Effector memory CD8-positive, alpha-beta T cell (primary cell): ENCODE data around the gene OGN.

Source experiments
- ATAC-seq: fragments of 150-1000 bp; cut with Tn5 transposase; replicated peaks from 2 replicates; pipeline ENCODE4 v1.10.0; 2021; ENCODE audit warnings: mild to moderate bottlenecking, moderate library complexity
- DNase-seq, 3 experiments: peaks; one replicate each; pipeline ENCODE4 v3.0.0; 2021
- H3K27ac Mint-ChIP-seq, 2 donors: one replicate each; pipeline ENCODE4 v1.8.0; 2022; ENCODE audit warnings: mild to moderate bottlenecking in 2 of 2, mixed read lengths in 2 of 2, moderate library complexity in 2 of 2
- H3K27me3 Mint-ChIP-seq, 2 donors: one replicate each; pipeline ENCODE4 v1.8.0; 2022; ENCODE audit warnings: mixed read lengths in 2 of 2
- H3K36me3 Mint-ChIP-seq: one replicate; pipeline ENCODE4 v1.8.0; 2022; ENCODE audit warnings: mild to moderate bottlenecking, moderate library complexity, mixed read lengths; ENCODE audit not compliant: insufficient read depth
- H3K4me1 Mint-ChIP-seq, 2 donors: one replicate each; pipeline ENCODE4 v1.8.0; 2022; ENCODE audit warnings: low read depth in 2 of 2, mixed read lengths in 2 of 2
- H3K4me3 Mint-ChIP-seq, 2 donors: one replicate each; pipeline ENCODE4 v1.8.0; 2022; ENCODE audit warnings: mild to moderate bottlenecking in 2 of 2, mixed read lengths in 2 of 2, moderate library complexity in 2 of 2
- H3K9me3 Mint-ChIP-seq, 2 donors: one replicate each; pipeline ENCODE4 v1.8.0; 2022; ENCODE audit warnings: mixed read lengths in 2 of 2

The OGN gene

GRCh38 chr9:92350740-92351133, 53.6 kb downstream of the OGN start:
- Mint-ChIP-seq H3K36me3 (no peaks in the 10 kb centered on the region), H3K27ac (peak overlapping the region in 1 of 2 donors; percentile 53), H3K4me1 (peaks cover 0 to 2% of the 10 kb centered on the region in 2 donors), H3K27me3 (no peaks in the 10 kb centered on the region), H3K9me3 (peaks cover 3 to 10% of the 10 kb centered on the region in 2 donors), H3K4me3 (no peak overlapping the region)
- no peak for ATAC-seq
- no peak for DNase-seq

DNA sequence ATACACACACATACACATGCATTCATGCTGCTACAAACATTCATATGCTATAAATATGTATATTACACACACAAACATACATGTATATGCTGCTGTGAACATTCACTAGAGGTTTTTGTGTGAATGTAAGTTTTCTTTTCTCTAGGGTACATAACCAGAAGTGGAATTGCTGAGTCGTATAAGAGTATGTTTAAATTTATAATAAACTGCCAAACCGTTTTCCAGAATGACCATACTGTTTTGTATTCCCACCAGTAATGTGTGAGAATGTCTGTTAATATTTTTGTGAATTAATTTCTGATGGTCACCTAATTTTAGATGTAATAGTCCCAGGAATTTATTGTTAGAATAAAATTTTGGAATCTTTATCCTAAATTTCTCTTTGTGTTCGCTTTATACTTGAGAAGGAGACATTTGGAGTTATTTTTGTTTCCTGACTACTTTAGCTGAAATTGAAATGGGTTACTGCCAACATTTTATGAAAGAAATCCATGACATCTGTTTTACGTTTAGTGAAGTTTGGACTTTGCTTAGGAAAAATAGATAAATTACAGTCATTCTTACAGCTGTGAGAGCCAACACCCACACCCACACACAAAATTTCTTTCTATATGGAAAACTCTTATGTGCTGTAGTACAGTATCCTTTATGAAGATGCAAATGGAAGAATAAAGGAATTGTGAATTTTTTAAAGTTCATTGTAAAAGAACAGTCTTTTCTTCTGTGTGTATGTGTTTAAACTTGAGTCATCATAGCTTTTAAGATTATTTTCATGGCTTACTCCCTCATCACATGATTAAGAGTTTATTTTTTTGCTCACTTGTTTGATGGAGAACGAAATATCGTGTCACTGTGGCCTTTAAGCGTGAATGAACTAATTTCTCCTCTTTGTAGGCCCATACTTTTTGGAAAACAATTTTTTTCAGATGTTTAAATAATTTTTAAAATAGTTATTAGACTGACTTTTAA, 54.3 kb downstream of the OGN start:
- Mint-ChIP-seq H3K27ac (peak overlapping the region in 1 of 2 donors; percentile 53), H3K36me3 (no peaks in the 10 kb centered on the region), H3K4me1 (peaks cover 0 to 2% of the 10 kb centered on the region in 2 donors), H3K27me3 (no peaks in the 10 kb centered on the region), H3K9me3 (peaks cover 3 to 7% of the 10 kb centered on the region in 2 donors), H3K4me3 (no peak overlapping the region)
- no peak for ATAC-seq
- DNase-seq: no peak

GRCh38 chr9:92345582-92345981, 58.8 kb downstream of the OGN start:
- Mint-ChIP-seq H3K27ac (no peak overlapping the region), H3K27me3 (no peaks in the 10 kb centered on the region), H3K4me3 (no peak overlapping the region), H3K36me3 (no peaks in the 10 kb centered on the region), H3K4me1 (no peaks in the 10 kb centered on the region), H3K9me3 (peaks cover 3 to 7% of the 10 kb centered on the region in 2 donors)
- no peak for DNase-seq
- no peak for ATAC-seq

DNA sequence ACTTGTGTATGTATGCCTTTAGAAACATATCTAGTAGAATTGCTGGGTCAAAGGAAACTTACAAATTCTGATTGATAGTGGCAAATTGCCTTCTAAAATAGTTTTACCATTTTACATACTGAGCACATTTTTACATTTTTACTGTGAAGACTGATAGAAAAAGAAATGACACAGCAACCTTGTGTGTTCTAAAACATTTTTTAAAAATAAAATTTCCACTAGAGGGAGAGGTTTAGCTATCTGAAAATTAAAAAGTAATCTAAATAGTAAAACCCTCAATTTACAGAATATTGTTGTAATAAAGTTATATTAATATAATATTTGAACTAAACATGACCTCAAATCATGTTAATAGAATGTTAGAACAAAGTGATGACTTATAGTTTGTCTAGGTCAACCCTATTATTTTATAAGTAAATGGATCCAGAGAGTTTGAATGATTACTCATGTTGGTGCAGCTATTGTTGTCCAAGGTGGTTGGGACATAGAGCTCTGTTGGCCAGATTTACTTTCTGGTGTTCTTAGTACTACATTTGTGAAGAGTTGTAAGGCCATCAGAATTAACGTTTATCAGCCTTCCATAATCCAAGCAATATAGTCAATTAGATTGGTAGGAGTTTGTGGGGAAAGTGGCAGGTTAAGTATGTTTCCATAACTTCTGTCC, 61.4 kb downstream of the OGN start:
- Mint-ChIP-seq H3K36me3 (no peaks in the 10 kb centered on the region), H3K27me3 (no peaks in the 10 kb centered on the region), H3K4me1 (no peaks in the 10 kb centered on the region), H3K27ac (no peak overlapping the region), H3K4me3 (no peak overlapping the region), H3K9me3 (peaks cover 3 to 7% of the 10 kb centered on the region in 2 donors)
- DNase-seq: no peak
- no peak for ATAC-seq

DNA sequence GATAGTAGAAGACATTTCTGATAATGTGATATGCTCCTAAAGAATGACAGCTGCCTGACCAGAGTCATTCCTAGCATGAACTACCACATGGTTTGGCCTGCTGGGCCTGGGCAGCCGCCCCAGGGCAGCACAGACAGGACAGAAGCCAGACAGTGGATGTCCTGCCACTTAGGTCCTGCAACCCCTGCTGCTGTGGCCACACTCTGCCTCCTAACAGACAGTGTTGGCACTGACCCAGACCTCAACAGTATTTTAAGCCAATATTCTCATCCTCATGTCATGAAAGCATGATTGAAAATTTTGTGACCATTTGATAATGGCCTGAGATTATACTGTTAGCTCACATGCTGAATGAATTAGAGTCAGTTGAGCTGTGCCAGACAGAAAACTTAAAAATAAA, 62.8 kb downstream of the OGN start:
- no peak overlapping the region for H3K27ac Mint-ChIP-seq
- no peaks in the 10 kb centered on the region for H3K27me3 Mint-ChIP-seq
- H3K4me1 Mint-ChIP-seq: no peaks in the 10 kb centered on the region
- DNase-seq: no peak
- H3K4me3 Mint-ChIP-seq: no peak overlapping the region
- H3K36me3 Mint-ChIP-seq: no peaks in the 10 kb centered on the region
- peaks cover 3 to 7% of the 10 kb centered on the region in 2 donors for H3K9me3 Mint-ChIP-seq
- ATAC-seq: no peak

GRCh38 chr9:92333282-92333634, 71.1 kb downstream of the OGN start:
- Mint-ChIP-seq H3K36me3 (peaks cover 3% of the 10 kb centered on the region), H3K4me3 (no peak overlapping the region), H3K9me3 (no peaks in the 10 kb centered on the region), H3K27ac (no peak overlapping the region), H3K27me3 (no peaks in the 10 kb centered on the region), H3K4me1 (no peaks in the 10 kb centered on the region)
- no peak for ATAC-seq
- no peak for DNase-seq
